ENCODE results near the gene MYO3B. TPM values are rescaled to one million over a fixed set of nuclear protein-coding genes. Genes with fewer than 3 reads are reported as not detected.

MYO3B gene
- total RNA-seq, 3 donors from 2014 or later (not counting 1 experiment from before 2014, with no cell fraction given), result 0.68 to 0.88 (median 0.75) TPM

- DNase-seq (no peak), ATAC-seq (no peak)
- no peaks in the 10 kb centered on the region for H3K36me3 ChIP-seq (ENCODE audit: control insufficient read depth, insufficient read depth, low read length)
- no peaks in the 10 kb centered on the region for H3K4me1 Mint-ChIP-seq
- H3K27ac ChIP-seq (ENCODE audit: low read length), result no peak overlapping the region
- TF ChIP-seq CTCF (IDR thresholded peaks at IDR 0.05), result no peak
- no peak overlapping the region for H3K27ac Mint-ChIP-seq
- no peaks in the 10 kb centered on the region for H3K36me3 Mint-ChIP-seq
- no peaks in the 10 kb centered on the region for H3K27me3 ChIP-seq (ENCODE audit: control insufficient read depth, insufficient read depth, low read length)
- H3K4me3 ChIP-seq (ENCODE audit: low read length), result no peak overlapping the region
- H3K4me3 Mint-ChIP-seq, result no peak overlapping the region
- H3K4me1 ChIP-seq (ENCODE audit: control insufficient read depth, insufficient read depth, low read length), result no peaks in the 10 kb centered on the region
- H3K9me3 Mint-ChIP-seq, result no peaks in the 10 kb centered on the region
- H3K9me3 ChIP-seq (ENCODE audit: control insufficient read depth, insufficient read depth, low read length), result no peaks in the 10 kb centered on the region
- peaks cover 17 to 21% of the 10 kb centered on the region in 2 donors for H3K27me3 Mint-ChIP-seq (ENCODE audit: low read depth in 2 of 2)
- intact Hi-C loops (cut with micrococcal nuclease), result loop anchor here (5.0 kb wide), 1 partner anchor 400 kb away; no protein-coding TSS in a partner anchor
- WGBS (ENCODE audit: insufficient coverage), result 78% methylated on average over 2 of the region's 4 CpGs
Measured at GRCh38 chr2:170237572-170238120, 59.7 kb downstream of the MYO3B start.

GRCh38 chr2:170238776-170239175, 60.8 kb downstream of the MYO3B start:
- H3K4me1 Mint-ChIP-seq, result no peaks in the 10 kb centered on the region
- Histone ChIP-seq H3K27me3 (ENCODE audit: control insufficient read depth, insufficient read depth, low read length) (no peaks in the 10 kb centered on the region), H3K9me3 (ENCODE audit: control insufficient read depth, insufficient read depth, low read length) (no peaks in the 10 kb centered on the region), H3K36me3 (ENCODE audit: control insufficient read depth, insufficient read depth, low read length) (no peaks in the 10 kb centered on the region), H3K27ac (ENCODE audit: low read length) (no peak overlapping the region), H3K4me1 (ENCODE audit: control insufficient read depth, insufficient read depth, low read length) (no peaks in the 10 kb centered on the region), H3K4me3 (ENCODE audit: low read length) (no peak overlapping the region)
- TF ChIP-seq CTCF (IDR thresholded peaks at IDR 0.05), result no peak
- H3K36me3 Mint-ChIP-seq, result no peaks in the 10 kb centered on the region
- peaks cover 17 to 23% of the 10 kb centered on the region in 2 donors for H3K27me3 Mint-ChIP-seq (ENCODE audit: low read depth in 2 of 2)
- no peak overlapping the region for H3K4me3 Mint-ChIP-seq
- WGBS (ENCODE audit: insufficient coverage), result 82% methylated on average over 4 of the region's 4 CpGs
- intact Hi-C loops (cut with micrococcal nuclease), result loop anchor here (5.0 kb wide), 1 partner anchor 399 kb away; no protein-coding TSS in a partner anchor
- no peak for ATAC-seq
- no peak for DNase-seq
- no peaks in the 10 kb centered on the region for H3K9me3 Mint-ChIP-seq
- no peak overlapping the region for H3K27ac Mint-ChIP-seq

GRCh38 chr2:170240629-170241028, 62.7 kb downstream of the MYO3B start:
- Mint-ChIP-seq H3K4me1 (no peaks in the 10 kb centered on the region), H3K27ac (no peak overlapping the region), H3K36me3 (no peaks in the 10 kb centered on the region), H3K27me3 (ENCODE audit: low read depth in 2 of 2) (peaks cover 24 to 33% of the 10 kb centered on the region in 2 donors), H3K4me3 (no peak overlapping the region), H3K9me3 (no peaks in the 10 kb centered on the region)
- Histone ChIP-seq H3K27me3 (ENCODE audit: control insufficient read depth, insufficient read depth, low read length) (no peaks in the 10 kb centered on the region), H3K4me1 (ENCODE audit: control insufficient read depth, insufficient read depth, low read length) (no peaks in the 10 kb centered on the region), H3K9me3 (ENCODE audit: control insufficient read depth, insufficient read depth, low read length) (no peaks in the 10 kb centered on the region), H3K4me3 (ENCODE audit: low read length) (no peak overlapping the region), H3K36me3 (ENCODE audit: control insufficient read depth, insufficient read depth, low read length) (no peaks in the 10 kb centered on the region), H3K27ac (ENCODE audit: low read length) (no peak overlapping the region)
- WGBS (ENCODE audit: insufficient coverage), result 20% methylated on average over 1 of the region's 2 CpGs
- no peak for ATAC-seq
- TF ChIP-seq CTCF (IDR thresholded peaks at IDR 0.05), result no peak
- intact Hi-C loops (cut with micrococcal nuclease), result no loop called here
- DNase-seq, result no peak

- Mint-ChIP-seq H3K36me3 (no peaks in the 10 kb centered on the region), H3K27ac (no peak overlapping the region), H3K4me1 (no peaks in the 10 kb centered on the region), H3K4me3 (no peak overlapping the region), H3K9me3 (no peaks in the 10 kb centered on the region), H3K27me3 (ENCODE audit: low read depth in 2 of 2) (peaks cover 24 to 33% of the 10 kb centered on the region in 2 donors)
- WGBS (ENCODE audit: insufficient coverage), result 83% methylated on average over 1 of the region's 2 CpGs
- H3K27ac ChIP-seq (ENCODE audit: low read length), result no peak overlapping the region
- no peaks in the 10 kb centered on the region for H3K27me3 ChIP-seq (ENCODE audit: control insufficient read depth, insufficient read depth, low read length)
- TF ChIP-seq CTCF (IDR thresholded peaks at IDR 0.05), result no peak
- no peaks in the 10 kb centered on the region for H3K36me3 ChIP-seq (ENCODE audit: control insufficient read depth, insufficient read depth, low read length)
- H3K4me1 ChIP-seq (ENCODE audit: control insufficient read depth, insufficient read depth, low read length), result no peaks in the 10 kb centered on the region
- intact Hi-C loops (cut with micrococcal nuclease), result no loop called here
- DNase-seq (no peak), ATAC-seq (no peak)
- H3K4me3 ChIP-seq (ENCODE audit: low read length), result no peak overlapping the region
- no peaks in the 10 kb centered on the region for H3K9me3 ChIP-seq (ENCODE audit: control insufficient read depth, insufficient read depth, low read length)
Measured at GRCh38 chr2:170241756-170242155, 63.8 kb downstream of the MYO3B start.
